Right lobe of liver (tissue), 6 donors: ENCODE measurements around the gene GLYATL2. TPM values are rescaled to one million over a fixed set of nuclear protein-coding genes. Genes with fewer than 3 reads are reported as not detected.
A peak's percentile ranks its signal among the peaks of the same experiment; 100 is the strongest.

Source experiments
- ATAC-seq, 4 donors: fragments of 200-7000 bp; cut with Tn5 transposase; one replicate each; pipeline ENCODE4 v1.9.1; 2020; ENCODE audit warnings: mild to moderate bottlenecking in 4 of 4, moderate library complexity in 4 of 4
- DNase-seq, 3 donors: peaks; one replicate each; pipeline ENCODE4 v3.0.0-alpha.2; 2020
- H3K27ac ChIP-seq, 3 donors: fragments of 200-600 bp; one replicate each; pipeline ENCODE4 v1.8.0; 2022
- H3K27me3 ChIP-seq, 2 donors: fragments of 200-600 bp; one replicate each; pipeline ENCODE4 v1.8.0; 2022
- H3K36me3 ChIP-seq, 4 donors: fragments of 200-600 bp; sonication (generic) in 1 of 4; one replicate each; pipeline versions ENCODE4 v1.5.1 to v1.8.0; 2017 to 2022; ENCODE audit warnings: control low read depth in 1 of 4
- H3K4me1 ChIP-seq, 4 donors: fragments of 200-600 bp; sonication (generic) in 1 of 4; one replicate each; pipeline versions ENCODE4 v1.5.1 to v1.8.0; 2017 to 2022; ENCODE audit warnings: control low read depth in 1 of 4
- H3K4me3 ChIP-seq, 3 donors: fragments of 200-600 bp; one replicate each; pipeline ENCODE4 v1.8.0; 2022
- H3K9me3 ChIP-seq, 4 donors: fragments of 200-600 bp; sonication (generic) in 1 of 4; one replicate each; pipeline versions ENCODE4 v1.5.1 to v1.8.0; 2017 to 2022; ENCODE audit warnings: control low read depth in 1 of 4
- POLR2A ChIP-seq: fragments of 450-650 bp; IDR thresholded peaks from one replicate; pipeline ENCODE4 v1.6.1; 2017; ENCODE audit warnings: antibody characterized with exemption, mild to moderate bottlenecking
- WGBS: methylation state at CpG from one replicate; pipeline ENCODE4 v1.1.6; 2018; ENCODE audit warnings: low coverage, low lambda C conversion rate; ENCODE audit not compliant: insufficient coverage; ENCODE audit errors: missing lambda C conversion rate; 5-methylcytosine and 5-hydroxymethylcytosine counted together
- intact Hi-C, 2 donors: fragments of 100-400 bp; cut with DNase I; formaldehyde crosslinking; loops; one replicate each; pipeline versions ENCODE4 v1.11.2 to v1.14.1; 2022
- total RNA-seq, 6 experiments: library from RNA; depleted of rRNA in 2 of 6; stranded (reverse); fragments of >200 nt in 2 of 6; fragmentation: NEBNext Ultra II Directional in 3 of 6; extraction: Animal tissue kit (Norgen Biotek cat#: 25700) in 3 of 6; gene quantifications; one replicate each; pipeline versions ENCODE4 v1.1.0 to v1.2.4, GENCODE V29; 2016 to 2023
- TF ChIP-seq, protein P1 (sequence below), 4 donors: fragments of 200-600 bp in 3 of 4; fragments of 450-650 bp in 1 of 4; IDR thresholded peaks; one replicate each; pipeline versions ENCODE4 v1.5.1 to v1.8.0; 2016 to 2022; ENCODE audit warnings: antibody characterized with exemption in 4 of 4, mild to moderate bottlenecking in 2 of 4
- donor health status: DM: no; HTN: yes; CAD: no.
- donor health status: DM: no; HTN: no; CAD: no.
- donor health status: DM: no; HTN: no; CAD: no.
- donor health status: DM: no; HTN: yes; CAD: no.
- donor health status: DM: no; HTN: yes; CAD: no.

Gene GLYATL2
- total RNA-seq, 6 experiments from 2014 or later: not detected

DNA sequence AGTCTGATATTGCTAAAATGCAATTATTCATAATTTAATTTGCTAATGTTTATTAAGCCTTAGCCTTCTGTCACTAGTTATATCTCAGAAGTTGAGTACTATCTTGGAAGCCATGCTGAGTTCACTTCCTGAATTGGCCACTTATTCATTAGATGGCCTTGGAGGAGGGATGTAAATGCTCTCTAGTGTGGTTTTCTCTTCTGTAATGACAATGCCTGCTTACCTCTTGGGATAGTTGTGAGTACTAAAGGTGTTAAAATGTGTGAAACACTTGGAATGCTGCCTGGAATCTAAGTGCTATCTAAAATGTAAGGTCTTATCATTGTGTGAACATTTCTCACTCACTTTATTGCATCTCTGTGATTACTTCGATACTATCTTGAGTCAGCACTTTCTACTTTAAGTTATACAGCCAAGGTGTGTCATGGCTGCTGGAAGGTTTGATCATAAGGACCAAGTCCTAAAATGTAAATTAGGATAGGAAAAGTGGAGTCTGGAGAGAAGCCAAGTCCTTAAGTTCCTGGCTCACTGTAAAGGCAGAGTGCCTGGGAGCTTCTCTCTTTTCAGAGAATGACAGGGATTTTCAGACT lies 12.4 kb downstream of the GLYATL2 start:
- no peak for ATAC-seq

DNA sequence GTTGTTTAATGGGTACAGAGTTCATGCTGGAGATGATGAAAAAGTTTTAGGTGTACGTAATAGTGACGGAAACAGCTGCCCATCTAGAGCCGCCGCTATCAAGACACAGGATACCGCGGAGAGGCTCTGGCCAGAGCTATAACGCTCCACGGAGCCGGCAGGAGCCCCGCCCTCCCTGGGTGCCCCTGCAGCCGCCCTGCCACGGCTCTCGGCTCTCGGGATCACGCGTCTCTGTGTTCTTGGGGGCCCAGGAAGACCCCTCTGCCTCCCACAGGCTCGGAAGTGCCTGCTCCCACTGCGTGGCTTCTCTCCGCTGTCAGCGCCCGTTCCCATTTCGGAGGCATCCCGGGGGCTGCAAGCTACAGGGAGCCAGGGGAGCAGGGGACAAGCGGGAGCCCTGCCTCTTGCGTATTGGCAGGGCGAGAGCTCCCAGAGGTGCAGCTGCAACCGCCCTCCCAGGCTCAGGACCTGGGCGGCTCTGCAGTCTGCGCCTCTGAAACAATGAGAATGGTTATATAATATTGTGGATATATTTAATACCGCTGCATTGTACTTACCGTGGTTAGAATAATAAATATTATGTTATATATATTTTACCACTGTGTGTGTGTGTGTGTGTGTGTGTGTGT lies 13.7 kb downstream of the GLYATL2 start:
- Histone ChIP-seq H3K9me3 (no peaks in the 10 kb centered on the region), H3K27me3 (no peaks in the 10 kb centered on the region), H3K4me1 (no peaks in the 10 kb centered on the region), H3K36me3 (no peaks in the 10 kb centered on the region), H3K4me3 (no peak overlapping the region), H3K27ac (no peak overlapping the region)
- WGBS: 63% methylated on average over 9 of the region's 31 CpGs
- ATAC-seq: peak in 2 of 4 donors; percentile 27 to 47
- no peak for DNase-seq
- no peak for TF ChIP-seq POLR2A
- TF ChIP-seq, protein P1, sequence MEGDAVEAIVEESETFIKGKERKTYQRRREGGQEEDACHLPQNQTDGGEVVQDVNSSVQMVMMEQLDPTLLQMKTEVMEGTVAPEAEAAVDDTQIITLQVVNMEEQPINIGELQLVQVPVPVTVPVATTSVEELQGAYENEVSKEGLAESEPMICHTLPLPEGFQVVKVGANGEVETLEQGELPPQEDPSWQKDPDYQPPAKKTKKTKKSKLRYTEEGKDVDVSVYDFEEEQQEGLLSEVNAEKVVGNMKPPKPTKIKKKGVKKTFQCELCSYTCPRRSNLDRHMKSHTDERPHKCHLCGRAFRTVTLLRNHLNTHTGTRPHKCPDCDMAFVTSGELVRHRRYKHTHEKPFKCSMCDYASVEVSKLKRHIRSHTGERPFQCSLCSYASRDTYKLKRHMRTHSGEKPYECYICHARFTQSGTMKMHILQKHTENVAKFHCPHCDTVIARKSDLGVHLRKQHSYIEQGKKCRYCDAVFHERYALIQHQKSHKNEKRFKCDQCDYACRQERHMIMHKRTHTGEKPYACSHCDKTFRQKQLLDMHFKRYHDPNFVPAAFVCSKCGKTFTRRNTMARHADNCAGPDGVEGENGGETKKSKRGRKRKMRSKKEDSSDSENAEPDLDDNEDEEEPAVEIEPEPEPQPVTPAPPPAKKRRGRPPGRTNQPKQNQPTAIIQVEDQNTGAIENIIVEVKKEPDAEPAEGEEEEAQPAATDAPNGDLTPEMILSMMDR (IDR thresholded peaks at IDR 0.05): no peak
- intact Hi-C loops: no loop called here

More for the DNA sequence above, 12.4 kb downstream of the GLYATL2 start:
- Histone ChIP-seq H3K4me1 (no peaks in the 10 kb centered on the region), H3K36me3 (no peaks in the 10 kb centered on the region), H3K27me3 (no peaks in the 10 kb centered on the region), H3K4me3 (no peak overlapping the region), H3K27ac (no peak overlapping the region), H3K9me3 (no peaks in the 10 kb centered on the region)
- no peak for DNase-seq
- WGBS: 93% methylated on average over 1 of the region's 1 CpG
- no peak for TF ChIP-seq POLR2A
- TF ChIP-seq, protein P1 (IDR thresholded peaks at IDR 0.05): no peak
- intact Hi-C loops: no loop called here

DNA sequence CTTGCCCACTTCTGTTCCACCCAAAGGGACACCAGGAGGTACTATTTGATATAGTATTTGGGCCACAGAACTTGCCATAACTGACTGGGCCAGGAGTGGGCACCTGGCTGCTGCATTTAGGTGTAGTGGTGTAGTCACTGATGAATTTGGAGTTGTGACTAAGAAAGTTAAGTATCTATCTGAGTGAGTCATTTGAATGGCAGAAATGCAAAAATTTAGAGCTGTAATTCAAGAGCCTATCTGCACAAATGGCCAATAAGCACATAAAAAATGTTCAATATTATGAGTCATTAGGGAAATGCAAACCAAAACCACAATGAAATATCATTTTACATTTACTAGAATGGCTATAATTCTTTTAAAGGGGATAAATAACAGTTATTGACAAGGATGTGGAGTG lies 14.7 kb downstream of the GLYATL2 start:
- Histone ChIP-seq H3K4me1 (no peaks in the 10 kb centered on the region), H3K4me3 (no peak overlapping the region), H3K27me3 (no peaks in the 10 kb centered on the region), H3K27ac (no peak overlapping the region), H3K36me3 (no peaks in the 10 kb centered on the region), H3K9me3 (no peaks in the 10 kb centered on the region)
- ATAC-seq: no peak
- no peak for DNase-seq
- intact Hi-C loops: no loop called here
- no peak for TF ChIP-seq POLR2A
- TF ChIP-seq, protein P1 (IDR thresholded peaks at IDR 0.05): no peak

DNA sequence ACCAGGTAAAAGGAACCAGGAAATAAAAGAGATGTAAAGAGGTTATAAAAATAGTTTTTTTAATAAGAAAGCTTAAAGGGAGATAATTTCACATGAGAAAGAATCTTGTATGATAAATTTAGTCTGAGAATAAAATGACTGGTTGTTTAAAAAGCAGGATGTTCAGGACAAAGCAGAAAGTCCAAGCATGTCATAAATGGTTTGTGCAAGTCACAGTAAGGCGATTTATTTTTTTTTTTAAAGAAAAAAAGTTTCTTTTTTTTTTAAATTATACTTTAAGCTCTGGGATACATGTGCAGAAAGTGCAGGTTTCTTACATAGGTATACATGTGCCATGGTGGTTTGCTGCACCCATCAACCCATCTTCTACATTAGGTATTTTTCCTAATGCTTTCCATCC lies 30.8 kb downstream of the GLYATL2 start:
- Histone ChIP-seq H3K9me3 (peaks cover 0 to 6% (median 0%) of the 10 kb centered on the region in 4 donors), H3K27ac (no peak overlapping the region), H3K27me3 (no peaks in the 10 kb centered on the region), H3K4me1 (no peaks in the 10 kb centered on the region), H3K4me3 (no peak overlapping the region), H3K36me3 (no peaks in the 10 kb centered on the region)
- intact Hi-C loops: no loop called here
- ATAC-seq (no peak), DNase-seq (no peak)
- TF ChIP-seq, protein P1 (IDR thresholded peaks at IDR 0.05): no peak
- no peak for TF ChIP-seq POLR2A
- 75% methylated on average over 1 of the region's 1 CpG for WGBS
